ENCODE results near the gene NBL1.

GRCh38 chr1:19643602-19644394, at the start of gene NBL1:
- TF ChIP-seq CTCF (IDR thresholded peaks at IDR 0.05) (no peak), POLR2AphosphoS5 (IDR thresholded peaks at IDR 0.05) (peak in 1 of 4 donors; percentile 10), POLR2A (IDR thresholded peaks at IDR 0.05) (no peak), EP300 (IDR thresholded peaks at IDR 0.05) (no peak)
